Chondrocyte (in vitro differentiated cells): ENCODE results near the gene SLC22A3. TPM values are rescaled to one million over a fixed set of nuclear protein-coding genes. Genes with fewer than 3 reads are reported as not detected.
A peak's percentile ranks its signal among the peaks of the same experiment; 100 is the strongest.
"Not testable (repeated sequence)": the region's sequence is repeated elsewhere in the genome, so short reads cannot be mapped to it uniquely, and the experiment has no call there.

Source experiments
- DNase-seq: peaks from one replicate; pipeline ENCODE4 v3.0.0; 2021; ENCODE audit warnings: mixed read lengths, low spot score
- H3K27ac Mint-ChIP-seq: one replicate; pipeline ENCODE4 v1.8.0; 2021; ENCODE audit warnings: mild to moderate bottlenecking, moderate library complexity, mixed read lengths; ENCODE audit not compliant: unreplicated experiment
- H3K27me3 Mint-ChIP-seq: 2 replicates; pipeline ENCODE4 v1.8.0; 2021; ENCODE audit warnings: low read depth, mixed read lengths
- H3K36me3 Mint-ChIP-seq: 2 replicates; pipeline ENCODE4 v1.8.0; 2021; ENCODE audit warnings: low read depth, mixed read lengths
- H3K4me1 Mint-ChIP-seq: 2 replicates; pipeline ENCODE4 v1.8.0; 2021; ENCODE audit warnings: low read depth, mild to moderate bottlenecking, mixed read lengths
- H3K4me3 Mint-ChIP-seq: one replicate; pipeline ENCODE4 v1.8.0; 2021; ENCODE audit warnings: mild to moderate bottlenecking, moderate library complexity, mixed read lengths; ENCODE audit not compliant: unreplicated experiment
- H3K9me3 Mint-ChIP-seq: 2 replicates; pipeline ENCODE4 v1.8.0; 2021; ENCODE audit warnings: low read depth, mixed read lengths
- long read RNA-seq: library from polyadenylated mRNA; stranded (forward); transcript quantifications from one replicate; pipeline ENCODE4 v2.0.0, GENCODE V29; 2021
- total RNA-seq: library from RNA; stranded (reverse); gene quantifications from 3 replicates; pipeline ENCODE4 v1.2.1, GENCODE V29; 2021
- TF ChIP-seq, protein P1 (sequence below): fragments of 200-600 bp; sonication (generic); IDR thresholded peaks from 2 replicates; pipeline ENCODE4 v1.5.0; 2021; ENCODE audit warnings: antibody characterized with exemption, mild to moderate bottlenecking, moderate library complexity

Gene SLC22A3, protein sequence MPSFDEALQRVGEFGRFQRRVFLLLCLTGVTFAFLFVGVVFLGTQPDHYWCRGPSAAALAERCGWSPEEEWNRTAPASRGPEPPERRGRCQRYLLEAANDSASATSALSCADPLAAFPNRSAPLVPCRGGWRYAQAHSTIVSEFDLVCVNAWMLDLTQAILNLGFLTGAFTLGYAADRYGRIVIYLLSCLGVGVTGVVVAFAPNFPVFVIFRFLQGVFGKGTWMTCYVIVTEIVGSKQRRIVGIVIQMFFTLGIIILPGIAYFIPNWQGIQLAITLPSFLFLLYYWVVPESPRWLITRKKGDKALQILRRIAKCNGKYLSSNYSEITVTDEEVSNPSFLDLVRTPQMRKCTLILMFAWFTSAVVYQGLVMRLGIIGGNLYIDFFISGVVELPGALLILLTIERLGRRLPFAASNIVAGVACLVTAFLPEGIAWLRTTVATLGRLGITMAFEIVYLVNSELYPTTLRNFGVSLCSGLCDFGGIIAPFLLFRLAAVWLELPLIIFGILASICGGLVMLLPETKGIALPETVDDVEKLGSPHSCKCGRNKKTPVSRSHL
- 1.4 to 1.6 TPM (median 1.4 TPM) in 3 replicates for total RNA-seq
- long read RNA-seq, partial matches to known transcripts = 0 of 3 reads
- long read RNA-seq, other reads (novel, unspliced or antisense) = 0 of 3 reads

DNA sequence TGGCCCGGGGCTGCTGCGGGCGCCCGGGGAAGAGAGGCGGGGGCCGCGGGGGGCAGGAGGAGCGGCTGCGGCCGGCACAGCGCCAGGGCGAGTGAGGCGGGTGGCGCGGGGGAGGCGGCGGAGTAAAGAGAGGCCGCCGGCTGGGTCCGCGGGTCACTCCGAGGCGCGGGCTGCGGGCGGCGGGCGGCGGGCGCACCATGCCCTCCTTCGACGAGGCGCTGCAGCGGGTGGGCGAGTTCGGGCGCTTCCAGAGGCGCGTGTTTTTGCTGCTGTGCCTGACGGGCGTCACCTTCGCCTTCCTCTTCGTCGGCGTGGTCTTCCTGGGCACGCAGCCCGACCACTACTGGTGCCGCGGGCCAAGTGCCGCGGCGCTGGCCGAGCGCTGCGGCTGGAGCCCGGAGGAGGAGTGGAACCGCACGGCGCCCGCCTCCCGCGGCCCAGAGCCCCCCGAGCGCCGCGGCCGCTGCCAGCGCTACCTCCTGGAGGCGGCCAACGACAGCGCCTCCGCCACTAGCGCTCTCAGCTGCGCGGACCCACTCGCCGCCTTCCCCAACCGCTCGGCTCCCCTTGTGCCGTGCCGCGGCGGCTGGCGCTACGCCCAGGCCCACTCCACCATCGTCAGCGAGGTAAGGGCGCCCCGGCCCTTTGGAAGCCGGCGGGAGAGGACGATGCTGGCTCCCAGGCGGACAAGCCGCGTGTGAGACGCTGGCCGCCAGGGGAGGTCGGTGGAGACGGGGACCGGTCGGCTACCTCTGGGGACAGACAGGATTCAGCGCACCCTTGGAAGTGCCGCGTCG is at the start of gene SLC22A3:
TSS of gene SLC22A3 (plus strand) at position 156 of the 797 bp plus-strand sequence. CDS start at position 198, 42 bp downstream.
- Mint-ChIP-seq H3K9me3 (no peaks in the 10 kb centered on the region), H3K4me1 (peaks cover 13% of the 10 kb centered on the region), H3K27ac (no peak within 1 kb of the TSS), H3K4me3 (peak within 1 kb of the TSS; percentile 68), H3K27me3 (peaks cover 42% of the 10 kb centered on the region), H3K36me3 (no peaks in the 10 kb centered on the region)
- TF ChIP-seq, protein P1, sequence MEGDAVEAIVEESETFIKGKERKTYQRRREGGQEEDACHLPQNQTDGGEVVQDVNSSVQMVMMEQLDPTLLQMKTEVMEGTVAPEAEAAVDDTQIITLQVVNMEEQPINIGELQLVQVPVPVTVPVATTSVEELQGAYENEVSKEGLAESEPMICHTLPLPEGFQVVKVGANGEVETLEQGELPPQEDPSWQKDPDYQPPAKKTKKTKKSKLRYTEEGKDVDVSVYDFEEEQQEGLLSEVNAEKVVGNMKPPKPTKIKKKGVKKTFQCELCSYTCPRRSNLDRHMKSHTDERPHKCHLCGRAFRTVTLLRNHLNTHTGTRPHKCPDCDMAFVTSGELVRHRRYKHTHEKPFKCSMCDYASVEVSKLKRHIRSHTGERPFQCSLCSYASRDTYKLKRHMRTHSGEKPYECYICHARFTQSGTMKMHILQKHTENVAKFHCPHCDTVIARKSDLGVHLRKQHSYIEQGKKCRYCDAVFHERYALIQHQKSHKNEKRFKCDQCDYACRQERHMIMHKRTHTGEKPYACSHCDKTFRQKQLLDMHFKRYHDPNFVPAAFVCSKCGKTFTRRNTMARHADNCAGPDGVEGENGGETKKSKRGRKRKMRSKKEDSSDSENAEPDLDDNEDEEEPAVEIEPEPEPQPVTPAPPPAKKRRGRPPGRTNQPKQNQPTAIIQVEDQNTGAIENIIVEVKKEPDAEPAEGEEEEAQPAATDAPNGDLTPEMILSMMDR = peak; percentile 45
- DNase-seq = no peak

DNA sequence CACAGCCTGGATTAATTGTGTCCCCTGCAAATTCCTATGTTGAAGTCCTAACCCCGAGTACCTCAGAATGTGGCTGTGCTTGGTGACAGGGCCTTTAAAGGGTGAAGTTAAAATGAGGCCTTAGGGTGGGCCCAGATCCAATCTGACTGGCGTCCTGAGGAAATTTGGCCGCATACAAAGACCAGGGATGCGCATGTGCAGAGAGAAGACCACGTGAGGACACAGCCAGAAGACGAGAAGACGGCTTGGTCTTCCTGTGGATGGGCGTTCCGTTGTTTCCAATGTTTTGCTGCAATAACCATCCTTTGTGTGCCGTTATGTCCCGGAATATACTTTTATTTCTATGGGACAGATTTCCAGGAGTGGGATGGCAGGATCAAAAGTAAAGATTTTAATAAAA is 48.6 kb upstream of the SLC22A3 start:
- Mint-ChIP-seq H3K4me1 (peaks cover 14% of the 10 kb centered on the region), H3K27ac (no peak overlapping the region), H3K27me3 (no peaks in the 10 kb centered on the region), H3K36me3 (no peaks in the 10 kb centered on the region), H3K9me3 (peaks cover 7% of the 10 kb centered on the region), H3K4me3 (no peak overlapping the region)
- no peak for DNase-seq
- TF ChIP-seq, protein P1 = no peak

DNA sequence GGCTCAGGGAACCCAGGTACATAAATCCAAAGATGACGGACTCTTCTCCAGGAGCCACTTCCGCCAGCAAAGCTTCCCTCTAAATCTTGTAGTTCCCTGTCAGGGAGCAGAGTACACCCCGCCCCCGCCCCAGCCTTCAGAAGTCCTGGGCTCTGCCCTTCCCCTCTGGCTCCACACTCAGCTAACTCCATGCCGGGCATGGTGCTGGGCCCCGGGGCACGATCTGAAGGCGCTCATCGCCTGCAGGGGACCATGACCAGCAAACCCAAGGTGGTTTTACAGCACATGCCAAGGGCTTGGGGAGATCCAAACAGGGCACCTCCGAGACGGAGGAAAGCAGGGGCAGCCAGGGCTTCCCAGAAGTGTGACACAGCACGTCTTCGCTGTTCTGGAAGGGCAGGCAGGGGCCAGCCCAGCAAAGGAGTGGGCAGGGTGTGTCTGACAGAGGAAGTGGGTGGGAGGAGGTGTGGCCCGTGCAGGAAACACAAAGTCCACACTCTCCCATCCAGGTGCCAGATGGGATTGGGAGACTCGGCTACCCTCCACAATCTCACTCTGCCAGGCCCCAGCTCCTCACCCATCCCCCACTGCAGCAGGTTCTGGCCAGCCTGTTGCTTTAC is 48.0 kb upstream of the SLC22A3 start:
- Mint-ChIP-seq H3K27ac (no peak overlapping the region), H3K36me3 (no peaks in the 10 kb centered on the region), H3K4me1 (peaks cover 14% of the 10 kb centered on the region), H3K9me3 (peaks cover 8% of the 10 kb centered on the region), H3K27me3 (no peaks in the 10 kb centered on the region), H3K4me3 (no peak overlapping the region)
- TF ChIP-seq, protein P1 = no peak
- DNase-seq = no peak

DNA sequence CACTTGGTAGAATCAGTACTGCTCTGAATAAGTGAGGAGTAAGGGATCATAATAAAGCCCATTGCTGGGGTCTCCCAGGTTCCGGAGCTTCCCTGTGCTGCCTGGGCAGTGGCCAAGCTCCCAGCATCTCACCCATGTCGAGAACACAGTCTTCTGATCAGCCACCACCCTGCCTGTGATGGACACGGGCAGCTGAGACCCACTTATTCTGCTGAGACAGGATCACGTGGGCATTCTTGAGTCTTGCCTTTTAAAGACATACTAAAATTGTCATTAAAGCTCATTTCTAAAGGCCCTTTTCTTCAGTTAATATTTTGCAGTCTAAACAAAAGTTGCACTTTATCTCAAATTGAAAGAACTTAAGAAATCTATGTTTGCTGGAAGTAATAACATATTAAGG is 46.8 kb upstream of the SLC22A3 start:
- no peak for DNase-seq

DNA sequence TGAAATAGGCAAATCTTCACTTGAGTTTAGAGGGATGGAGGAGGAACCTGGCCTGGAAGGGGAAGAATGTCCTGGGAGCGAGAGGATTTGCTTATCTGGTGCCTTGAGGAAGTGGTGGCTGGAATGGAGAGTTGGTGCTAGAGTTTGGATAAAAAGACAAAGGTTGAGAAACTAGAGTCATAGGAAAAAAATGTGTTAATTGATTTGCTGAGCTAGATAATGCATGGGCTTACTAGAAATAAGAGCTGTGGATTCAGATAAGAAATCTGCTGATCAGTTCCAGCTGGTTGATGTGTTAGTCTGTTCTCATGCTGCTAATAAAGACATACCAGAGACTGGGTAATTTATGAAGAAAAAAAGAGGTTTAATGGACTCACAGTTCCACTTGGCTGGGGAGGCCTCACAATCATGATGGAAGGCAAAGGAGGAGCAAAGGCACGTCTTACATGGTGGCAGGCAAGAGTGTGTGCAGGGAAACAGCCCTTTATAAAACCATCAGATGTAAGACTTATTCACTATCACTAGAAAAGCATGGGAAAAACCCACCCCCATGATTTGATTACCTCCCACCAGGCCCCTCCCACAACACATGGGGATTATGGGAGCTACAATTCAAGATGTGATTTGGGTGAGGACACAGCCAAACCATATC is 45.6 kb upstream of the SLC22A3 start:
- not testable (repeated sequence) for H3K9me3 Mint-ChIP-seq, H3K27ac Mint-ChIP-seq, H3K27me3 Mint-ChIP-seq, H3K36me3 Mint-ChIP-seq, H3K4me3 Mint-ChIP-seq, DNase-seq
- peaks cover 14% of the 10 kb centered on the region for H3K4me1 Mint-ChIP-seq

More for the DNA sequence above, 46.8 kb upstream of the SLC22A3 start:
- Mint-ChIP-seq H3K9me3 (peaks cover 8% of the 10 kb centered on the region), H3K27ac (no peak overlapping the region), H3K36me3 (no peaks in the 10 kb centered on the region), H3K4me3 (no peak overlapping the region), H3K4me1 (peaks cover 14% of the 10 kb centered on the region), H3K27me3 (no peaks in the 10 kb centered on the region)
- TF ChIP-seq, protein P1 = no peak
